Measurements from ENCODE around the gene AKR1D1.

- TF ChIP-seq CTCF (IDR thresholded peaks at IDR 0.05; ENCODE audit: extremely low read depth in 1 of 2, insufficient read depth in 1 of 2, low read depth in 1 of 2, low read length in 2 of 2) = no peak
- TF ChIP-seq POLR2AphosphoS5 (IDR thresholded peaks at IDR 0.05; ENCODE audit: insufficient read depth, low read depth, low read length) = no peak
Observed at GRCh38 chr7:138029126-138029525, 47.1 kb upstream of the AKR1D1 start.
